NB4 (cell line): ENCODE data around the gene ACAT1.

Source experiments
- CTCF ChIP-seq: IDR thresholded peaks from one replicate; pipeline ENCODE4 v1.5.1; 2012; ENCODE audit warnings: low read depth, low read length
- MAX ChIP-seq: IDR thresholded peaks from 2 replicates; pipeline ENCODE4 v1.6.1; 2011; ENCODE audit warnings: low read depth, low read length
- MYC ChIP-seq: IDR thresholded peaks from 2 replicates; pipeline ENCODE4 v1.6.1; 2011; ENCODE audit warnings: low read depth, low read length
- POLR2A ChIP-seq: IDR thresholded peaks from 2 replicates; pipeline ENCODE4 v1.6.1; 2011; ENCODE audit warnings: mild to moderate bottlenecking; ENCODE audit not compliant: insufficient read length; ENCODE audit errors: extremely low read depth

GRCh38 chr11:108122166-108122628 is 830 bp downstream of the ACAT1 start:
- TF ChIP-seq CTCF: no peak
- no peak for TF ChIP-seq POLR2A
- no peak for TF ChIP-seq MAX
- no peak for TF ChIP-seq MYC
